D341Med (cell line): Measurements from ENCODE around the gene SH3BGR.
A peak's percentile ranks its signal among the peaks of the same experiment; 100 is the strongest.

Experiments
- DNase-seq: peaks from one replicate; pipeline ENCODE4 v3.0.0; 2012; ENCODE audit warnings: low spot score

The SH3BGR gene

GRCh38 chr21:39546522-39546921, 94.8 kb downstream of the SH3BGR start:
- DNase-seq = no peak

- no peak for DNase-seq
Measured at GRCh38 chr21:39552856-39553255, 101.1 kb downstream of the SH3BGR start.

- no peak for DNase-seq
Measured at GRCh38 chr21:39553331-39553730, 101.6 kb downstream of the SH3BGR start.

- no peak for DNase-seq
Measured at GRCh38 chr21:39555911-39556590, 104.3 kb downstream of the SH3BGR start.

GRCh38 chr21:39559511-39559910, 107.7 kb downstream of the SH3BGR start:
- DNase-seq = no peak

- no peak for DNase-seq
Measured at GRCh38 chr21:39561140-39561539, 109.4 kb downstream of the SH3BGR start.

- DNase-seq = peak; percentile 49
Measured at GRCh38 chr21:39562791-39563770, 111.3 kb downstream of the SH3BGR start.

- no peak for DNase-seq
Measured at GRCh38 chr21:39564200-39564599, 112.4 kb downstream of the SH3BGR start.
